Subcutaneous adipose tissue (tissue), 4 donors: Measurements from ENCODE around the gene TNRC6C. TPM values are rescaled to one million over a fixed set of nuclear protein-coding genes. Genes with fewer than 3 reads are reported as not detected.

Experiments used
- CTCF ChIP-seq: fragments of 450-650 bp; IDR thresholded peaks from one replicate; pipeline ENCODE4 v1.5.1; 2016; ENCODE audit warnings: low read depth, mild to moderate bottlenecking, control low read depth, antibody characterized with exemption, moderate library complexity
- total RNA-seq, 4 donors: library from RNA; depleted of rRNA; stranded (reverse); fragments of >200 nt; gene quantifications; one replicate each; pipeline ENCODE4 v1.1.0, GENCODE V29; 2016

TNRC6C gene
- total RNA-seq, 4 donors from 2014 or later: 8.2 to 33.3 (median 13.8) TPM

- no peak for TF ChIP-seq CTCF
Observed at GRCh38 chr17:78001182-78001581, 42.7 kb downstream of the TNRC6C start.

- TF ChIP-seq CTCF: no peak
Observed at GRCh38 chr17:78001612-78002011, 43.1 kb downstream of the TNRC6C start.

- no peak for TF ChIP-seq CTCF
Observed at GRCh38 chr17:78002166-78002565, 43.7 kb downstream of the TNRC6C start.

- TF ChIP-seq CTCF: no peak
Observed at GRCh38 chr17:78005452-78006171, 47.1 kb downstream of the TNRC6C start.

- no peak for TF ChIP-seq CTCF
Observed at GRCh38 chr17:78006338-78006737, 47.8 kb downstream of the TNRC6C start.

- TF ChIP-seq CTCF: no peak
Observed at GRCh38 chr17:78007647-78008046, 49.1 kb downstream of the TNRC6C start.

GRCh38 chr17:78010759-78011158 lies 52.3 kb downstream of the TNRC6C start:
- no peak for TF ChIP-seq CTCF
